ENCODE results near the gene NEDD9.

DNA sequence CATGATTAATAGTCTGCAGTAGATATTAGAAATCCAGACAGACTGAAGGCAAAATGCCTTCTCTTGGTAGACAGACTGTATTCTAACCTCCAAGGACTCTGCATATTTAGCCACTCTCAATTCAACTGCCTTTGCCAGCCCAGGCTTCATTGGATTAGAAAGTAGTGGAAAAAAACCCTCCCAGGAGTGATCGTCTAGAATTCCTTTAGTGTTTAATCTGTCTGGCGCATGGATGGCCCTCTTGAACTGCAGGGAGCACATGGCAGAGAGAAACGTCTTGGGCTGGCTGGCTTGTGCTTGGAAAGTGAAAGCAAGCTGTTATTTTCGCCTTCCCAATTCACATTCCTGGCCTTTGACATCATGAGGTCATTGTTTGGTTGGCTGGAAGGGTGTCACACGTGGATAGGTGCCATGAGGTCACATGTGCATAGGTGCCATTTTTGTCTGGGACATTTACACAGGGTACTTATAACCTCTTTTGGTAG is 30.9 kb upstream of the NEDD9 start:
- TF ChIP-seq POLR2A (IDR thresholded peaks at IDR 0.05; ENCODE audit: low read depth, low read length) (no peak), POLR2AphosphoS5 (IDR thresholded peaks at IDR 0.05; ENCODE audit: low read depth, low read length) (no peak), TAF1 (IDR thresholded peaks at IDR 0.05; ENCODE audit: borderline replicate concordance, low read depth, low read length) (no peak)

All from GM12892 (cell line).